GM23338 (cell line): ENCODE results near the gene PCYT2. TPM values are rescaled to one million over a fixed set of nuclear protein-coding genes. Genes with fewer than 3 reads are reported as not detected.

ENCODE experiments used
- ATAC-seq: fragments of 200-7000 bp; cut with Tn5 transposase; 3 replicates; pipeline ENCODE4 v1.9.1; 2020
- DNase-seq: peaks from one replicate; pipeline ENCODE4 v3.0.0-alpha.2; 2015; ENCODE audit warnings: low spot score
- H2AFZ ChIP-seq: fragments of 200-600 bp; sonication (generic); 2 replicates; pipeline ENCODE4 v1.8.0; 2016; ENCODE audit warnings: antibody characterized with exemption, mild to moderate bottlenecking, moderate library complexity
- H3F3A ChIP-seq: fragments of 200-600 bp; sonication (generic); replicated peaks from 2 replicates; pipeline ENCODE4 v1.8.0; 2017; ENCODE audit warnings: antibody characterized with exemption, mixed run types, low read depth
- H3K27ac ChIP-seq: fragments of 200-600 bp; sonication (generic); 2 replicates; pipeline ENCODE4 v1.6.1; 2016; ENCODE audit warnings: low read depth
- H3K27me3 ChIP-seq: fragments of 200-600 bp; sonication (generic); 2 replicates; pipeline ENCODE4 v1.8.0; 2016; ENCODE audit warnings: mild to moderate bottlenecking, mixed run types, moderate library complexity; ENCODE audit not compliant: insufficient read depth
- H3K36me3 ChIP-seq: fragments of 200-600 bp; sonication (generic); 2 replicates; pipeline ENCODE4 v1.8.0; 2016; ENCODE audit warnings: mild to moderate bottlenecking; ENCODE audit not compliant: insufficient read depth
- H3K4me1 ChIP-seq: fragments of 200-600 bp; sonication (generic); 2 replicates; pipeline ENCODE4 v1.8.0; 2016; ENCODE audit warnings: mild to moderate bottlenecking, moderate library complexity; ENCODE audit not compliant: insufficient read depth
- H3K4me2 ChIP-seq: fragments of 200-600 bp; sonication (generic); 2 replicates; pipeline ENCODE4 v1.7.1; 2017; ENCODE audit warnings: mixed run types
- H3K4me3 ChIP-seq: fragments of 200-600 bp; sonication (generic); 2 replicates; pipeline ENCODE4 v1.6.1; 2016; ENCODE audit warnings: mixed run types
- H3K79me2 ChIP-seq: fragments of 200-600 bp; sonication (generic); replicated peaks from 2 replicates; pipeline ENCODE4 v1.8.0; 2017; ENCODE audit warnings: mild to moderate bottlenecking; ENCODE audit not compliant: insufficient read depth
- H3K9me2 ChIP-seq: fragments of 200-600 bp; sonication (generic); 2 replicates; pipeline ENCODE4 v1.8.0; 2017; ENCODE audit not compliant: insufficient read depth
- H4K20me1 ChIP-seq: fragments of 200-600 bp; sonication (generic); replicated peaks from 2 replicates; pipeline ENCODE4 v1.8.0; 2017; ENCODE audit warnings: mild to moderate bottlenecking; ENCODE audit not compliant: insufficient read depth
- H3K27ac Mint-ChIP-seq: 2 replicates; pipeline ENCODE4 v1.8.0; 2020; ENCODE audit warnings: inconsistent platforms, mild to moderate bottlenecking, moderate library complexity, mixed read lengths
- H3K27me3 Mint-ChIP-seq: 3 replicates; pipeline ENCODE4 v1.8.0; 2022; ENCODE audit warnings: low read depth, mild to moderate bottlenecking, moderate library complexity, mixed read lengths, inconsistent platforms; ENCODE audit not compliant: insufficient read depth, poor library complexity
- H3K36me3 Mint-ChIP-seq: 3 replicates; pipeline ENCODE4 v1.8.0; 2021; ENCODE audit warnings: low read depth, mild to moderate bottlenecking, inconsistent platforms, moderate library complexity, mixed read lengths
- H3K4me1 Mint-ChIP-seq: 3 replicates; pipeline ENCODE4 v1.8.0; 2020; ENCODE audit warnings: mild to moderate bottlenecking, inconsistent platforms, mixed read lengths
- H3K4me3 Mint-ChIP-seq: 3 replicates; pipeline ENCODE4 v1.8.0; 2021; ENCODE audit warnings: moderate library complexity, mild to moderate bottlenecking, inconsistent platforms, mixed read lengths
- H3K9me3 Mint-ChIP-seq: 3 replicates; pipeline ENCODE4 v1.8.0; 2020; ENCODE audit warnings: moderate library complexity, mild to moderate bottlenecking, inconsistent platforms, mixed read lengths
- CREB1 ChIP-seq: fragments of 250-450 bp; sonication (Bioruptor Pico); IDR thresholded peaks from 2 replicates; pipeline ENCODE4 v1.5.0; 2020; ENCODE audit warnings: low read depth, mild to moderate bottlenecking, moderate library complexity
- EZH2phosphoT487 ChIP-seq: fragments of 200-600 bp; sonication (generic); IDR thresholded peaks from one replicate; pipeline ENCODE4 v1.8.1; 2018; ENCODE audit warnings: antibody characterized with exemption; ENCODE audit not compliant: unreplicated experiment
- JUNB ChIP-seq: IDR thresholded peaks from one replicate; pipeline ENCODE4 v1.6.1; 2016; ENCODE audit warnings: antibody characterized with exemption; ENCODE audit not compliant: unreplicated experiment
- NANOG ChIP-seq: IDR thresholded peaks from 2 replicates; pipeline ENCODE4 v1.6.1; 2016; ENCODE audit warnings: antibody characterized with exemption, borderline replicate concordance
- POLR2AphosphoS5 ChIP-seq: IDR thresholded peaks from 2 replicates; pipeline ENCODE4 v1.6.1; 2016; ENCODE audit warnings: antibody characterized with exemption, low read depth
- REST ChIP-seq: IDR thresholded peaks from one replicate; pipeline ENCODE4 v1.6.1; 2018; ENCODE audit warnings: antibody characterized with exemption; ENCODE audit not compliant: unreplicated experiment
- STAT1 ChIP-seq: IDR thresholded peaks from one replicate; pipeline ENCODE4 v1.6.1; 2016; ENCODE audit warnings: antibody characterized with exemption; ENCODE audit not compliant: unreplicated experiment
- ZNF331 ChIP-seq: fragments of 250-450 bp; sonication (Bioruptor Pico); IDR thresholded peaks from 2 replicates; pipeline ENCODE4 v1.5.0; 2020; ENCODE audit warnings: low read depth, mild to moderate bottlenecking, moderate library complexity
- ZNF462 ChIP-seq: fragments of 250-450 bp; sonication (Bioruptor Pico); IDR thresholded peaks from 2 replicates; pipeline ENCODE4 v1.5.0; 2020; ENCODE audit warnings: mild to moderate bottlenecking, moderate library complexity
- long read RNA-seq: library from polyadenylated mRNA; unstranded; transcript quantifications from one replicate; pipeline ENCODE4 v2.0.0, GENCODE V29; 2020; ENCODE audit not compliant: unreplicated experiment
- polyA plus RNA-seq: library from polyadenylated mRNA; unstranded; fragments of >200 nt; fragmentation: Nextera tagmentation; extraction: Ambion mirVana; gene quantifications from 2 replicates; pipeline ENCODE4 v1.2.1, GENCODE V29; 2016
- total RNA-seq: library from RNA; depleted of rRNA; stranded (reverse); fragments of >200 nt; shearing (Covaris generic); gene quantifications from 2 replicates; pipeline ENCODE4 v1.2.3, GENCODE V29; 2014; rRNA removed
- TF ChIP-seq, protein P1 (sequence below), 2 experiments: fragments of 200-600 bp in 1 of 2; sonication (generic) in 1 of 2; conservative IDR thresholded peaks; 2 replicates each; pipeline versions ENCODE4 v1.5.1 to v1.6.1; 2016 to 2017; ENCODE audit warnings: antibody characterized with exemption in 2 of 2, low read depth in 2 of 2, mild to moderate bottlenecking in 2 of 2, moderate library complexity in 1 of 2
- TF ChIP-seq, protein P2 (sequence below): IDR thresholded peaks from 2 replicates; pipeline ENCODE4 v1.6.1; 2016; ENCODE audit warnings: antibody characterized with exemption

The PCYT2 gene
- total RNA-seq (65.2 and 82.9 TPM in 2 replicates), polyA plus RNA-seq (50.9 and 51.6 TPM in 2 replicates)
- long read RNA-seq, full-length matches to known transcripts = 46 of 54 reads
- long read RNA-seq, partial matches to known transcripts = 2 of 54 reads
- long read RNA-seq, other reads (novel, unspliced or antisense) = 6 of 54 reads

- Histone ChIP-seq H3K79me2 (peaks cover 10% of the 10 kb centered on the region), H3K4me2 (peak within 1 kb of the TSS; percentile 87), H3F3A (peaks cover 30% of the 10 kb centered on the region), H3K27me3 (no peaks in the 10 kb centered on the region), H2AFZ (no peak within 1 kb of the TSS; the same call in 1 of the 2 replicates), H3K36me3 (peaks cover 6% of the 10 kb centered on the region; the same call in 1 of the 2 replicates), H3K4me3 (peak within 1 kb of the TSS; percentile 93), H3K9me2 (no peaks in the 10 kb centered on the region), H3K27ac (peak within 1 kb of the TSS; percentile 85; the same call in 1 of the 2 replicates), H4K20me1 (peaks cover 9% of the 10 kb centered on the region), H3K4me1 (peaks cover 7% of the 10 kb centered on the region)
- peak; percentile 89 for ATAC-seq
- peaks cover 15% of the 10 kb centered on the region for H3K27me3 Mint-ChIP-seq
- H3K36me3 Mint-ChIP-seq = peaks cover 36% of the 10 kb centered on the region
- peak; percentile 97 for DNase-seq
- peak within 1 kb of the TSS; percentile 87 for H3K4me3 Mint-ChIP-seq
- peaks cover 5% of the 10 kb centered on the region; the same call in 2 of the 3 replicates for H3K4me1 Mint-ChIP-seq
- TF ChIP-seq, protein P1, sequence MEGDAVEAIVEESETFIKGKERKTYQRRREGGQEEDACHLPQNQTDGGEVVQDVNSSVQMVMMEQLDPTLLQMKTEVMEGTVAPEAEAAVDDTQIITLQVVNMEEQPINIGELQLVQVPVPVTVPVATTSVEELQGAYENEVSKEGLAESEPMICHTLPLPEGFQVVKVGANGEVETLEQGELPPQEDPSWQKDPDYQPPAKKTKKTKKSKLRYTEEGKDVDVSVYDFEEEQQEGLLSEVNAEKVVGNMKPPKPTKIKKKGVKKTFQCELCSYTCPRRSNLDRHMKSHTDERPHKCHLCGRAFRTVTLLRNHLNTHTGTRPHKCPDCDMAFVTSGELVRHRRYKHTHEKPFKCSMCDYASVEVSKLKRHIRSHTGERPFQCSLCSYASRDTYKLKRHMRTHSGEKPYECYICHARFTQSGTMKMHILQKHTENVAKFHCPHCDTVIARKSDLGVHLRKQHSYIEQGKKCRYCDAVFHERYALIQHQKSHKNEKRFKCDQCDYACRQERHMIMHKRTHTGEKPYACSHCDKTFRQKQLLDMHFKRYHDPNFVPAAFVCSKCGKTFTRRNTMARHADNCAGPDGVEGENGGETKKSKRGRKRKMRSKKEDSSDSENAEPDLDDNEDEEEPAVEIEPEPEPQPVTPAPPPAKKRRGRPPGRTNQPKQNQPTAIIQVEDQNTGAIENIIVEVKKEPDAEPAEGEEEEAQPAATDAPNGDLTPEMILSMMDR (conservative IDR thresholded peaks at IDR 0.05; ENCODE audit: low read depth in 2 of 2) = peak; percentile 30 to 39; a peak in 3 of 4 replicates
- TF ChIP-seq JUNB (no peak), POLR2AphosphoS5 (peak; percentile 66), ZNF462 (CRISPR knock-in tag) (no peak), CREB1 (CRISPR knock-in tag) (no peak), NANOG (no peak), ZNF331 (CRISPR knock-in tag) (no peak), REST (no peak), STAT1 (no peak), EZH2phosphoT487 (no peak)
- TF ChIP-seq, protein P2, sequence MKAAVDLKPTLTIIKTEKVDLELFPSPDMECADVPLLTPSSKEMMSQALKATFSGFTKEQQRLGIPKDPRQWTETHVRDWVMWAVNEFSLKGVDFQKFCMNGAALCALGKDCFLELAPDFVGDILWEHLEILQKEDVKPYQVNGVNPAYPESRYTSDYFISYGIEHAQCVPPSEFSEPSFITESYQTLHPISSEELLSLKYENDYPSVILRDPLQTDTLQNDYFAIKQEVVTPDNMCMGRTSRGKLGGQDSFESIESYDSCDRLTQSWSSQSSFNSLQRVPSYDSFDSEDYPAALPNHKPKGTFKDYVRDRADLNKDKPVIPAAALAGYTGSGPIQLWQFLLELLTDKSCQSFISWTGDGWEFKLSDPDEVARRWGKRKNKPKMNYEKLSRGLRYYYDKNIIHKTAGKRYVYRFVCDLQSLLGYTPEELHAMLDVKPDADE = no peak
- H3K27ac Mint-ChIP-seq = no peak within 1 kb of the TSS
- H3K9me3 Mint-ChIP-seq = no peaks in the 10 kb centered on the region
These were observed at the start of gene PCYT2 for GRCh38 chr17:81911277-81911961. PCYT2 (minus strand) TSS chr17:81911399; CDS start chr17:81911355, 44 bp downstream.
